ENCODE data around the gene MAGEF1.

GRCh38 chr3:184712248-184713039 lies 580 bp upstream of the MAGEF1 start:
- TF ChIP-seq ARNTL (CRISPR knock-in tag; IDR thresholded peaks at IDR 0.05; ENCODE audit: borderline replicate concordance, low read depth) (no peak), ZNF565 (CRISPR knock-in tag; conservative IDR thresholded peaks at IDR 0.05; ENCODE audit: low read depth) (no peak), ZNF70 (CRISPR knock-in tag; IDR thresholded peaks at IDR 0.05) (no peak), TSHZ2 (CRISPR knock-in tag; IDR thresholded peaks at IDR 0.05) (no peak), CREB5 (CRISPR knock-in tag; IDR thresholded peaks at IDR 0.05; ENCODE audit: low read depth) (no peak), ZNF8 (CRISPR knock-in tag; IDR thresholded peaks at IDR 0.05) (no peak)
